Stomach (tissue), 4 donors: ENCODE results near the gene MED8.

Experiments
- CTCF ChIP-seq, 7 experiments: fragments of 450-650 bp in 4 of 7; fragments of 200-600 bp in 3 of 7; sonication (generic) in 3 of 7; IDR thresholded peaks; one replicate each; pipeline ENCODE4 v1.5.1; 2016 to 2019; ENCODE audit warnings: antibody characterized with exemption in 7 of 7, control low read depth in 2 of 7, mild to moderate bottlenecking in 1 of 7
- POLR2AphosphoS5 ChIP-seq, 3 donors: sonication (generic); formaldehyde crosslinking; IDR thresholded peaks; one replicate each; pipeline ENCODE4 v1.6.1; 2016; ENCODE audit warnings: antibody characterized with exemption in 3 of 3

GRCh38 chr1:43349594-43350306, 39.9 kb downstream of the MED8 start:
- TF ChIP-seq CTCF (IDR thresholded peaks at IDR 0.05) (no peak), POLR2AphosphoS5 (IDR thresholded peaks at IDR 0.05) (no peak)
